ENCODE results near the gene ZCCHC7. TPM values are rescaled to one million over a fixed set of nuclear protein-coding genes. Genes with fewer than 3 reads are reported as not detected.
A peak's percentile ranks its signal among the peaks of the same experiment; 100 is the strongest.

Gene ZCCHC7
- total and polyA plus RNA-seq, 10 of the 15 experiments (the other 5 are each of a cell fraction or from before 2014, with no cell fraction given), result 42.9 to 178 (median 53.3) TPM

DNA sequence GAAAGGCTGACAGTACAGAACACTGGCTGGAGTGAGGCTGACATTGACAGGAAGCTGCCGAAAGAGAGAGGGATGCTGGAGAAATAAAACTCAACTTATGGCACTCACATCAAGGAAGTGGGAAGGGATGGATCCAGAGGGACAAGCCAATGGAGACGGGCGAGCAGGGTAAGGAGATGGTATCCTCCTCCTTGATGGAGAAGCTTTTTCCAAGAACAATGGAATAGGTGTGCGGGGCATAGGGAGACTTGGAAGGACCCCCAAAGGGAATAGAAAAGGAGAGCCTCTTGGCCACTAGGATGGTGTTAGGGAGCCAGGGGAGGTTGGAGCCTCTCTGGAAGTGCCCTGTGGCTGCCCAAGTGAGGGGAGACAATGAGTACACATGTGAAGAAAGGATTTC lies 243.8 kb downstream of the ZCCHC7 start (continued):
- TF ChIP-seq, protein P1, sequence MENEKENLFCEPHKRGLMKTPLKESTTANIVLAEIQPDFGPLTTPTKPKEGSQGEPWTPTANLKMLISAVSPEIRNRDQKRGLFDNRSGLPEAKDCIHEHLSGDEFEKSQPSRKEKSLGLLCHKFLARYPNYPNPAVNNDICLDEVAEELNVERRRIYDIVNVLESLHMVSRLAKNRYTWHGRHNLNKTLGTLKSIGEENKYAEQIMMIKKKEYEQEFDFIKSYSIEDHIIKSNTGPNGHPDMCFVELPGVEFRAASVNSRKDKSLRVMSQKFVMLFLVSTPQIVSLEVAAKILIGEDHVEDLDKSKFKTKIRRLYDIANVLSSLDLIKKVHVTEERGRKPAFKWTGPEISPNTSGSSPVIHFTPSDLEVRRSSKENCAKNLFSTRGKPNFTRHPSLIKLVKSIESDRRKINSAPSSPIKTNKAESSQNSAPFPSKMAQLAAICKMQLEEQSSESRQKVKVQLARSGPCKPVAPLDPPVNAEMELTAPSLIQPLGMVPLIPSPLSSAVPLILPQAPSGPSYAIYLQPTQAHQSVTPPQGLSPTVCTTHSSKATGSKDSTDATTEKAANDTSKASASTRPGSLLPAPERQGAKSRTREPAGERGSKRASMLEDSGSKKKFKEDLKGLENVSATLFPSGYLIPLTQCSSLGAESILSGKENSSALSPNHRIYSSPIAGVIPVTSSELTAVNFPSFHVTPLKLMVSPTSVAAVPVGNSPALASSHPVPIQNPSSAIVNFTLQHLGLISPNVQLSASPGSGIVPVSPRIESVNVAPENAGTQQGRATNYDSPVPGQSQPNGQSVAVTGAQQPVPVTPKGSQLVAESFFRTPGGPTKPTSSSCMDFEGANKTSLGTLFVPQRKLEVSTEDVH (IDR thresholded peaks at IDR 0.05; ENCODE audit: low read depth, partially characterized antibody), result no peak
- TF ChIP-seq NR2C2 (IDR thresholded peaks at IDR 0.05; ENCODE audit: borderline replicate concordance, control insufficient read depth, insufficient read length, low read depth), result no peak
- TF ChIP-seq TCF3 (IDR thresholded peaks at IDR 0.05; ENCODE audit: borderline replicate concordance, insufficient read depth, low read depth, low read length), result no peak

DNA sequence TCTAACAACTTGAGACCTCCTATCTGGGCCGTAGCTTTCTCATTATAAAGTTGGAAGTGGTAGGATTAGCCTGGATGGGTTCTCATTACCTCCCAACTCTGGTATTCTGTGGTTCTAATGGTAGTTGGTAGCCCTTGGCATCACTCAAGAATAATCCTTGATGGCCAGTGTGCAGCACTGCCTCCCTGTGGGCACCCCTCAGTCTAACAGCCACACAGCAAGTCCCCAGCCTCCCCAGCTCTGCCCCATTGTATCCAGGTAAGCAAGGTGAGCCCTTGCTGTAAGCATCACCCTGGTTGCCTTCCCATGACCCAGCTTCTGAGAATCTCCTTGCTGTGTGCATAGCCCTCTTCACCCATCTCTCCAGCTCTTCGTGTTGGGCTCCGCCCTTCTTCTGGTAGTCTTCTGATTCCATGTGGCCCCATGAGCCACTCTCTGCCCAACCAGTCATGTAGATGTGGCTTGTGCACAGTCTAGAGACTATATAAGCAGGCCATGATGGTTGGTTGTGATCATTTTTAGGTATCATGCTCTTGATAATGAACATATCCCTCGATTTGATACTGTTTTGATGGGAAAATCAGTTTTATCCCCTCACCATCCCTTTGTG lies 244.5 kb downstream of the ZCCHC7 start:
- no peak overlapping the region for H3K4me3 ChIP-seq
- ChIA-PET SMC1A (ENCODE audit: uncharacterized antibody, unreplicated experiment) (interaction anchor here (0.6 to 2.4 kb wide), 14 partner anchors 8 to 496 kb away, joined by 3 to 14 read pairs (median 4); no protein-coding TSS in a partner anchor), CTCF (interaction anchor here (0.6 to 3.4 kb wide), 13 partner anchors 8 to 310 kb away, joined by 3 to 17 read pairs (median 4); no protein-coding TSS in a partner anchor), POLR2A (interaction anchor here (0.6 to 1.4 kb wide), 7 partner anchors 9 to 880 kb away, joined by 3 to 4 read pairs (median 3); no protein-coding TSS in a partner anchor), RAD21 (ENCODE audit: unreplicated experiment) (interaction anchor here (0.6 to 11.6 kb wide), 6 partner anchors 10 to 250 kb away, joined by 3 to 126 read pairs (median 3); no protein-coding TSS in a partner anchor)
- no peak overlapping the region for H2AFZ ChIP-seq (ENCODE audit: control insufficient read depth, low read depth, low read length)
- H3K79me2 ChIP-seq (ENCODE audit: control insufficient read depth, insufficient read depth, low read length), result peaks cover 9% of the 10 kb centered on the region
- intact Hi-C loops (cut with micrococcal nuclease; ENCODE audit: unreplicated experiment) (no loop called here), in situ Hi-C loops (cut with MboI) (no loop called here)
- H4K20me1 ChIP-seq (ENCODE audit: control insufficient read depth, insufficient read depth), result no peaks in the 10 kb centered on the region
- ATAC-seq (peak; percentile 67), DNase-seq (ENCODE audit: low read depth, low spot score) (no peak), FAIRE-seq (no peak)
- no peak overlapping the region for H3K9ac ChIP-seq (ENCODE audit: control insufficient read depth, insufficient read depth, low read length)
- H3K27ac ChIP-seq (ENCODE audit: control insufficient read depth, insufficient read depth), result no peak overlapping the region
- H3K36me3 ChIP-seq (ENCODE audit: control insufficient read depth in 2 of 2, insufficient read depth in 2 of 2, low read length in 1 of 2), result no peaks in the 10 kb centered on the region; a peak in 2 of 4 replicates
- WGBS (ENCODE audit: insufficient coverage, insufficient replicate concordance, low lambda C conversion rate, missing lambda C conversion rate), result 75% methylated on average over 4 of the region's 4 CpGs
- no peaks in the 10 kb centered on the region for H3K27me3 ChIP-seq (replicated peaks in 1 of 2; ENCODE audit: control insufficient read depth in 2 of 2, insufficient read depth in 2 of 2, low read length in 1 of 2)
- no TSS peak for BruUV-seq (replicated peaks)
- H3K4me1 ChIP-seq (ENCODE audit: control insufficient read depth, insufficient read depth, low read length), result peaks cover 19% of the 10 kb centered on the region
- H3K9me3 ChIP-seq (replicated peaks; ENCODE audit: control insufficient read depth, insufficient read depth, low read length), result no peaks in the 10 kb centered on the region
- no peak overlapping the region for H3K4me2 ChIP-seq (ENCODE audit: control insufficient read depth, insufficient read depth)
- TF ChIP-seq ZNF384 (IDR thresholded peaks at IDR 0.05; ENCODE audit: borderline replicate concordance, low read depth, low read length) (no peak), SMC3 (IDR thresholded peaks at IDR 0.05; ENCODE audit: borderline replicate concordance, low read length) (peak; percentile 45; the same call in 1 of the 2 replicates), RUNX3 (IDR thresholded peaks at IDR 0.05; ENCODE audit: low read length) (no peak), FOS (IDR thresholded peaks at IDR 0.05; ENCODE audit: borderline replicate concordance, extremely low read depth, insufficient read length) (no peak), GABPA (IDR thresholded peaks at IDR 0.05; ENCODE audit: low read depth) (no peak), LARP7 (IDR thresholded peaks at IDR 0.05) (no peak)
- TF ChIP-seq, protein P2, sequence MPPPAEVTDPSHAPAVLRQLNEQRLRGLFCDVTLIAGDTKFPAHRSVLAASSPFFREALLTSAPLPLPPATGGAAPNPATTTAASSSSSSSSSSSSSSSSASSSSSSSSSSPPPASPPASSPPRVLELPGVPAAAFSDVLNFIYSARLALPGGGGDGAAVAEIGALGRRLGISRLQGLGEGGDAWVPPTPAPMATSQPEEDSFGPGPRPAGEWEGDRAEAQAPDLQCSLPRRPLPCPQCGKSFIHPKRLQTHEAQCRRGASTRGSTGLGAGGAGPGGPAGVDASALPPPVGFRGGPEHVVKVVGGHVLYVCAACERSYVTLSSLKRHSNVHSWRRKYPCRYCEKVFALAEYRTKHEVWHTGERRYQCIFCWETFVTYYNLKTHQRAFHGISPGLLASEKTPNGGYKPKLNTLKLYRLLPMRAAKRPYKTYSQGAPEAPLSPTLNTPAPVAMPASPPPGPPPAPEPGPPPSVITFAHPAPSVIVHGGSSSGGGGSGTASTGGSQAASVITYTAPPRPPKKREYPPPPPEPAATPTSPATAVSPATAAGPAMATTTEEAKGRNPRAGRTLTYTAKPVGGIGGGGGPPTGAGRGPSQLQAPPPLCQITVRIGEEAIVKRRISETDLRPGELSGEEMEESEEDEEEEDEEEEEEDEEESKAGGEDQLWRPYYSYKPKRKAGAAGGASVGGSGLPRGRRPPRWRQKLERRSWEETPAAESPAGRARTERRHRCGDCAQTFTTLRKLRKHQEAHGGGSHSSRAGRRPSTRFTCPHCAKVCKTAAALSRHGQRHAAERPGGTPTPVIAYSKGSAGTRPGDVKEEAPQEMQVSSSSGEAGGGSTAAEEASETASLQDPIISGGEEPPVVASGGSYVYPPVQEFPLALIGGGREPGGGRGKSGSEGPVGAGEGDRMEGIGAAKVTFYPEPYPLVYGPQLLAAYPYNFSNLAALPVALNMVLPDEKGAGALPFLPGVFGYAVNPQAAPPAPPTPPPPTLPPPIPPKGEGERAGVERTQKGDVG (CRISPR knock-in tag; IDR thresholded peaks at IDR 0.05), result no peak
- TF ChIP-seq, protein P3, sequence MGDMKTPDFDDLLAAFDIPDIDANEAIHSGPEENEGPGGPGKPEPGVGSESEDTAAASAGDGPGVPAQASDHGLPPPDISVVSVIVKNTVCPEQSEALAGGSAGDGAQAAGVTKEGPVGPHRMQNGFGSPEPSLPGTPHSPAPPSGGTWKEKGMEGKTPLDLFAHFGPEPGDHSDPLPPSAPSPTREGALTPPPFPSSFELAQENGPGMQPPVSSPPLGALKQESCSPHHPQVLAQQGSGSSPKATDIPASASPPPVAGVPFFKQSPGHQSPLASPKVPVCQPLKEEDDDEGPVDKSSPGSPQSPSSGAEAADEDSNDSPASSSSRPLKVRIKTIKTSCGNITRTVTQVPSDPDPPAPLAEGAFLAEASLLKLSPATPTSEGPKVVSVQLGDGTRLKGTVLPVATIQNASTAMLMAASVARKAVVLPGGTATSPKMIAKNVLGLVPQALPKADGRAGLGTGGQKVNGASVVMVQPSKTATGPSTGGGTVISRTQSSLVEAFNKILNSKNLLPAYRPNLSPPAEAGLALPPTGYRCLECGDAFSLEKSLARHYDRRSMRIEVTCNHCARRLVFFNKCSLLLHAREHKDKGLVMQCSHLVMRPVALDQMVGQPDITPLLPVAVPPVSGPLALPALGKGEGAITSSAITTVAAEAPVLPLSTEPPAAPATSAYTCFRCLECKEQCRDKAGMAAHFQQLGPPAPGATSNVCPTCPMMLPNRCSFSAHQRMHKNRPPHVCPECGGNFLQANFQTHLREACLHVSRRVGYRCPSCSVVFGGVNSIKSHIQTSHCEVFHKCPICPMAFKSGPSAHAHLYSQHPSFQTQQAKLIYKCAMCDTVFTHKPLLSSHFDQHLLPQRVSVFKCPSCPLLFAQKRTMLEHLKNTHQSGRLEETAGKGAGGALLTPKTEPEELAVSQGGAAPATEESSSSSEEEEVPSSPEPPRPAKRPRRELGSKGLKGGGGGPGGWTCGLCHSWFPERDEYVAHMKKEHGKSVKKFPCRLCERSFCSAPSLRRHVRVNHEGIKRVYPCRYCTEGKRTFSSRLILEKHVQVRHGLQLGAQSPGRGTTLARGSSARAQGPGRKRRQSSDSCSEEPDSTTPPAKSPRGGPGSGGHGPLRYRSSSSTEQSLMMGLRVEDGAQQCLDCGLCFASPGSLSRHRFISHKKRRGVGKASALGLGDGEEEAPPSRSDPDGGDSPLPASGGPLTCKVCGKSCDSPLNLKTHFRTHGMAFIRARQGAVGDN (IDR thresholded peaks at IDR 0.05), result no peak

All from GM12878 (cell line).